ENCODE data around the gene SIGLEC9.
"Not testable (repeated sequence)": the region's sequence is repeated elsewhere in the genome, so short reads cannot be mapped to it uniquely, and the experiment has no call there.

SIGLEC9 gene

GRCh38 chr19:51125421-51126075 lies 842 bp downstream of the SIGLEC9 start:
- DNase-seq = no peak

DNA sequence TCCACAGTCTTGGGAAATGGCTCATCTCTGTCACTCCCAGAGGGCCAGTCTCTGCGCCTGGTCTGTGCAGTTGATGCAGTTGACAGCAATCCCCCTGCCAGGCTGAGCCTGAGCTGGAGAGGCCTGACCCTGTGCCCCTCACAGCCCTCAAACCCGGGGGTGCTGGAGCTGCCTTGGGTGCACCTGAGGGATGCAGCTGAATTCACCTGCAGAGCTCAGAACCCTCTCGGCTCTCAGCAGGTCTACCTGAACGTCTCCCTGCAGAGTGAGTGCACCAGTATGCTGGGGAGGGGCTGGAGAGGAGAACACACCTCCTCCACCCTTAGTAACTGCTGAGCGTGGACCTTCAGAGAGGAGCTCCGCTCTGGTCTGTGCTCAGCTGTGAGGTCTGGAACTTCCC lies 2.3 kb downstream of the SIGLEC9 start:
- DNase-seq = no peak

DNA sequence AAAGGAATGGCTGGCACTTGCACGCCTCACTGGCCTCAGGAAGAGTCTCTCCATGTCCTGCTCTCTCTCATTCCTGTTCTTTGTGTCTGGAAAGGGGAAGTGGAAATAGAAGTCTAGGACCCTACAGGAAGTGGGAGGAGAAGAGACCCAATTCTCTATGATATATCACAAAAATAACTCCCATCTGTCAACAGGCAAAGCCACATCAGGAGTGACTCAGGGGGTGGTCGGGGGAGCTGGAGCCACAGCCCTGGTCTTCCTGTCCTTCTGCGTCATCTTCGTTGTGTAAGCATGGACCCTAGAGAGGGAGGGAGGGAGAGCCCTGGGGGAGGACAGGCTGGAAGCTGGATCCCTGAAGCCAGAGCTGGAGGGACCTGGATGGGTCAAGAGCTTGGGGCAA lies 3.0 kb downstream of the SIGLEC9 start:
- no peak for DNase-seq

GRCh38 chr19:51128227-51128626 lies 3.5 kb downstream of the SIGLEC9 start:
- DNase-seq = no peak

DNA sequence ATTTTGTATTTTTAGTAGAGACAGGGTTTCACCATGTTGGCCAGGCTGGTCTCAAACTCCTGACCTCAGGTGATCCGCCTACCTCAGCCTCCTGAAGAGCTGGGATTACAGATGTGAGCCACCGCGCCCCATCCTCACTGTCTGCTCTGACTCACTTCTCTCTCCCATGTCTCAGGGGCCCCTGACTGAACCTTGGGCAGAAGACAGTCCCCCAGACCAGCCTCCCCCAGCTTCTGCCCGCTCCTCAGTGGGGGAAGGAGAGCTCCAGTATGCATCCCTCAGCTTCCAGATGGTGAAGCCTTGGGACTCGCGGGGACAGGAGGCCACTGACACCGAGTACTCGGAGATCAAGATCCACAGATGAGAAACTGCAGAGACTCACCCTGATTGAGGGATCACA lies 5.0 kb downstream of the SIGLEC9 start:
- DNase-seq = no peak

- DNase-seq = peak; percentile 28 to 56
These were observed 7.3 kb downstream of the SIGLEC9 start for GRCh38 chr19:51131780-51132680.

GRCh38 chr19:51135004-51135403 lies 10.3 kb downstream of the SIGLEC9 start:
- no peak for DNase-seq

DNA sequence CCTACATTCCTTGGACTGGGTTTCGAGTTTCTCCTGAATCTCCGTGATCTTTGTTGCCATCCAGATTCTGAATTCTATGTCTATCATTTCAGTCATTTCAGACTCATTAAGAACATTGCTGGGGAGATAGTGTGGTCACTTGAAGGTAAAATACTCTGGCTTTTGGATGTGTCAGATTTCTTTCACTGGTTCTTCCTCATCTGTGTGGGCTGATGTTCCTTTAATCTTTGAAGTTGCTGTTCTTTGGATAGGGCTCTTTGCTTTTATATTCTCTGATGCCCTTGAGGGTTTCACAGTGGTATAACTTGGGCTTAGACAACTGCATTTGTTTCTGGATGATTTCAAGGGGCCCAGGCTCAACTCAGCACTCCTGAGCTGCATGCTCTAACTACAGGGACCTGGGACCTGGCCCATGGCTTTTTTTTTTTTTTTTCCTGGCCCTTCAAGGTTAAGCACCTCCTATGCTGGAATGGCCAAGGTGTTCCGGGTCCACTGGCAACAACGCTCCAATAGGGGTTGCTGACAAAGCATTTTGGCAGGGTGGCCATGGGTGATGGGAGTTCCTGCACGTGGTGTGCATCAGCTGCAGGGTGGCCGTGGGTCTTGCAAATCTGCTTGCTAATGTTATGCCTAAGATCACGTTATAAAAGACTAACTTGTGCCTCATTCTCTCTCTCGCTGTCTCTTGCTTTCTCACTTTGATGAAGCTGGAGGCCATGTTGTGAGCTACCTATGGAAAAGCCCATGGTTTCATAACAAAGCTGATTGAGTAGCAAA lies 11.5 kb downstream of the SIGLEC9 start:
- DNase-seq = no peak

GRCh38 chr19:51136851-51137551 lies 12.3 kb downstream of the SIGLEC9 start:
- DNase-seq = no peak

GRCh38 chr19:51137792-51138425 lies 13.2 kb downstream of the SIGLEC9 start:
- no peak for DNase-seq

DNA sequence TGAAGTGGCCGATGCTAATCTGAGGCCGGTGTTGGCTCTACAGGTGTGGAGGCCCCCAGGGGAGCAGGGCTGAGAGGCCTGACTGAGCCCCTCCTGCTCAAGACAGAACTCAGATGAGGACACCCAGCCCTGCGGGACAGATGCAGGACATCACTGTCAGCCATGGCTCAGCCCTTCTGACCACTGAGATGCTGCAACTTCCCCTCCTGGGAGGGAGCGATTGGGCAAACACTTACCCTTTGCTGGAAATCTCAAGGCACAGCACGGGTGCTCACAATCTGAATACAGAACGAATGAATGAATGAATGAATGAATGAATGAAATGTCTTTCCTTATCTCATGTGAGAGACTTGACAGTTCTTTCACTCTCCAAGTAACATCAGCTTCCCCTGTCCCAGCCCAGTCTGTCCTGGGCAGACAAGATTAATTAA lies 13.9 kb downstream of the SIGLEC9 start:
- no peak for DNase-seq

DNA sequence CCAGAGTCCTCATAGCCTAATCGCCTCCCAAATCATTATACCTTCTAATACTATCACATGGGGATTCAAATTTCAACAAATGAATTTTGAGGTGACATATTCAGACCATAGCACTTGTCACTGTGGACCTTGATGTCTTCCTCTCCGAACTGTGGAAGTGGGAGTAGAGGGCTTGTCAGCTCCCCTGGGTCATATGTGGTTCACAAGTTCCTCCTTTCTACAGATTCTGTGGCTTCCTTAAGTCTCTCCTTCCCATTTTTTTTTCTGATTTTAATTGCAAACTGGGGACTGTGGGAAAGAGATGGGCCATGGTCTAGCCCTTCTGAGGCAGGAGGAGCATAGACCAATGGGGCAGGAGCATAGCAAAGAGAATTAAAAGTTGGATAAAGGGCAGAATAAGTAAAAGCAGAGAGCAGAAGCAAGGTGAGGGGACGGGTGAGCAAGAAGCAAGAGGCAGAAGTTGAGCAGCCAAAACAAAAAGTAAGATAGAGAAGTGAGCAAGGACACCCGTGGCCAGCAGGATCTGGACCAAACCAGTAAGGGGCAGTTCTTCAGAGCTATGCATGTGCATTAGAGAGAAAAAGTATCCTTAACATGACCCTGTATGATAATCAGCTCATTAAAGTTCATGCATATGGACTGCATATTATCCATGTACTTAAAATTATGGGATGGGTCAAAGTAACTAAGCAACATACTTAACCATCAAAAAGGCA lies 14.8 kb downstream of the SIGLEC9 start:
- no peak for DNase-seq

DNA sequence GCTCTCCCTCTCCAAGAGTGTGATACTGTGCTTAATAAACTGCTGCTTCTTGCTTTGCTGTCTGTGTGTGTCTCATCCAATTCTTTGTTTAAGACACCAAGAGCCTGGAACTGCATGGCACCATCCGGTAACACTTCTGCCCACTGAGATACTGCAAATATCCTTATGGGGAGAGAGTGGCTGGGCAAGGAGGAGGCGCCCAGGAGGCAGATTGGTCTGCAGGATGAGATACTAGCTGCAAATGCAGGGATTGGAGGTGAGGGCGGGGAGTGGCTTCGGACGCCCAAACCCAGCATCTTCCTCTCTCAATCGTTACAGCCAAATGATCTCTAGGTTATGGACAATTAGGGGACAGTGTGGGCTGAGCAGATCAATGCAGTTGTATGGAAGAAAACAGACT lies 15.7 kb downstream of the SIGLEC9 start:
- no peak for DNase-seq

DNA sequence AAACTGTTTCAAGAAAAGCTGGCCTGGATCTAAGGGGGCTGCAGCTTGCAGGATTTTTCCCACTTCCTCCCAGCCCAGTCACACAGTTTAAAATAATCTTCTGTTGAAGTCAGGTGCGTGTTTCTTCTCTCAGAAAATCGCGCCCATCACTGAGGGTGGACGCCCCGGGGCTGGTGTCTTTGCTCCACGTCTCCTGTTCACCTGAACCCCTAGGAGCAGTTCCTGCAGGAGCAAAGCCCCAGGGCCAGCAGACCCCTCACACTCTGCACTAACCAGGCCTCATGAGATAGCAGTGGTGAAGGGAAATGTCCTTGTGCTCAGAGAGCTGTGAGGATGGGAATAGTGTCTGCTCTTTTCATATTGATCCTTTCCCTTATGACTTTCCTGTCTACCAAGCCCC lies 16.5 kb downstream of the SIGLEC9 start:
- DNase-seq = no peak

- DNase-seq = no peak
These were observed 17.4 kb downstream of the SIGLEC9 start, which contains the start of gene SIGLEC7 for GRCh38 chr19:51142119-51142518. TSS of gene SIGLEC7 (plus strand) at chr19:51142301. CDS start at chr19:51142370, 69 bp downstream.

DNA sequence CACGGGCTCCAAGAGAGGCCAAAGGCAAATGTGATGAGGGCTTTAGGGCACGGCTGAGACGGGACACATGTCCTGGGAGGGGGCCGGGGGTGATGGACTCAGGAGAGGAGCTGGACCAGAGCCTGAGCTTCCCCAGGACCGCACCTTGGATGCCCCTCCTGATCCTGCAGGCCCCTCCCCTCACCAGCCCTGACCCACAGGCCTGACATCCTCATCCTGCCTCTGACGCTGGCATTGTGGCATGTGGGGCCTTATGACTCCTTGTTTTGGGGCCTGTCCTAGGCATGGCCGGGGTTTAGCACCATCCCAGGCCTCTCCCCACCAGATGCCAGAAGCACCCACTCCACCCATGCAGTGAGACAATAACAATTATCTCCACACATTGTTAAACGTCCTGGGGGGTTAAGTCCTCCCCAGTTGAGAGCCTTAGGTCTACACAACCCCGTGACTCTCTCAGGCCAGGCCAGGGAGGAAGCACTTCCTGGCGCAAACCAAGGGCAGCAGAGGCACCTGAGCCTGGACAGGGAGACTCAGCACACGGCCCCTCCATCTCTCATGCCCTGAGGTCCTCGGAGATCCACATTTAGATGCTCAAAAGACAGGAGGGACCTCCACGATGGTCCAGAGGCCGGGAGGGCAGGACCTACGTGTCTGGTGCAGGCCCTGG lies 18.2 kb downstream of the SIGLEC9 start:
- not testable (repeated sequence) for DNase-seq

GRCh38 chr19:51143486-51143885 lies 18.8 kb downstream of the SIGLEC9 start:
- no peak for DNase-seq

DNA sequence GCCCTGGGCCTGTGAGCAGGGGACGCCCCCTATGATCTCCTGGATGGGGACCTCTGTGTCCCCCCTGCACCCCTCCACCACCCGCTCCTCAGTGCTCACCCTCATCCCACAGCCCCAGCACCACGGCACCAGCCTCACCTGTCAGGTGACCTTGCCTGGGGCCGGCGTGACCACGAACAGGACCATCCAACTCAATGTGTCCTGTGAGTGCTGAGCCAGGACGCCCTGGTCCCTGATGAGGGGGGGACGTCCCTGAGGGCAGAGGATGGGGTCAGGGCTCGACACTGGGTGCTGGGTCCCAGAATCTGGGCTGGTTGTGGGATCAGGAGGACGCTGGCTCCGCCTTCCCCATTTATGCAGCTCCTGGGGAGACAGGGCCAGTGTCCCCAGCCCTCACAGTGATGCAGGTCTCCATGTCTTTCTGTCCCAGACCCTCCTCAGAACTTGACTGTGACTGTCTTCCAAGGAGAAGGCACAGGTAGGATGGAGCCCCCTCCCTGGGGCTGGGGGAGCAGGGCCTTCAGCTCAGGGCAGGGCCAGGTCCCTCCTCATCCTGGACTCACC lies 19.9 kb downstream of the SIGLEC9 start:
- DNase-seq = no peak

GRCh38 chr19:51145916-51146493 lies 21.3 kb downstream of the SIGLEC9 start:
- no peak for DNase-seq

DNA sequence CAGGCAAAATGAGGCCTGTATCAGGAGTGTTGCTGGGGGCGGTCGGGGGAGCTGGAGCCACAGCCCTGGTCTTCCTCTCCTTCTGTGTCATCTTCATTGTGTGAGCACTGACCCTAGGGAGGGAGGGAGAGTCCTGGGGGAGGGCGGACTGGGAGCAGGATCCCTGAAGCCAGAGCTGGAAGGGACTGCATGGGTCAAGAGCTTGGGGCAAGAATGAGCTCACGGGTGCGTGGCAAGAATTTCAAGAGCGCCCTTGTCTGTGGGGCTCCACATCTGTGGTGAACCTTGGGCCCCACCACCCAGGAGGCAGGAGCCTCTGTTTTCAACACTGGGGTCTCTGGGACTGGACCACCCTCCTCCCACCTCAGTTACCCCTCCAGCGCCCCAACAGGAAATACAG lies 22.0 kb downstream of the SIGLEC9 start:
- DNase-seq = no peak
